Non-pigmented ciliary epithelial cell (primary cell): ENCODE results near the gene SETD7.
"Not testable (repeated sequence)": the region's sequence is repeated elsewhere in the genome, so short reads cannot be mapped to it uniquely, and the experiment has no call there.

Source experiments
- DNase-seq: peaks from one replicate; pipeline ENCODE4 v3.0.0-alpha.2; 2010; ENCODE audit warnings: low read depth

The SETD7 gene

DNA sequence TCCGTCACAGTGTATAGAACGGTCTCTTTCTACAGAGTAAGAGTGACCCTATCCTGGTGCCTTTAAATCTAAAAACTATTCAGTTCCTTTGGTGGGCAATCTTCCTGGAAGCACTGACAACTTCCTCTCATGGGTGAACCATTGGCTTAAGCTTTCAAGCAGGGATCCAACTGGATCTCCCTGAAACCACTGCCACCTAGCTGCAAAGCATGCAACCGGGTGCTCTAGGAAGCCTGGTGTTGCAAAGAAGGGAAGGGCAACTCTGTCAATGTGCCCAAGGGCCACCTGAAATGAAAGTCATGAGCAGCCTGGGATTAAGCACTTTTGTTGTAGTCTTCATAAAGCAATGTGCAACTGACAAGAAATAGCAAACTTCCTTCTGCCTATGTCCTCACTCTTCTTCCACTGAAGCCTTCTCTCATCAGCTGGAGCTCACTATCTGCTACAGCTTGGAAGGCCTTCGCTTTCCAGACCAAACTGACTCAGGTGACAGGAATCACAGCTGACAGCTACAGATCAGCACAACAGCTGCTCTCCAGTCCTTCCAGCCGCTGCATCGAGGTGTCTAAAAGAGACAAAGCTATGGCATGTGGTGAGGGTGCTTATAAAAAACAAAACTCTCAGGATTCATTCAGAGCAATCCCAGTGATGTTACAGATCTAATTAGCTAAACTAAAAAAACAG lies 46.1 kb downstream of the SETD7 start:
- DNase-seq, result no peak

DNA sequence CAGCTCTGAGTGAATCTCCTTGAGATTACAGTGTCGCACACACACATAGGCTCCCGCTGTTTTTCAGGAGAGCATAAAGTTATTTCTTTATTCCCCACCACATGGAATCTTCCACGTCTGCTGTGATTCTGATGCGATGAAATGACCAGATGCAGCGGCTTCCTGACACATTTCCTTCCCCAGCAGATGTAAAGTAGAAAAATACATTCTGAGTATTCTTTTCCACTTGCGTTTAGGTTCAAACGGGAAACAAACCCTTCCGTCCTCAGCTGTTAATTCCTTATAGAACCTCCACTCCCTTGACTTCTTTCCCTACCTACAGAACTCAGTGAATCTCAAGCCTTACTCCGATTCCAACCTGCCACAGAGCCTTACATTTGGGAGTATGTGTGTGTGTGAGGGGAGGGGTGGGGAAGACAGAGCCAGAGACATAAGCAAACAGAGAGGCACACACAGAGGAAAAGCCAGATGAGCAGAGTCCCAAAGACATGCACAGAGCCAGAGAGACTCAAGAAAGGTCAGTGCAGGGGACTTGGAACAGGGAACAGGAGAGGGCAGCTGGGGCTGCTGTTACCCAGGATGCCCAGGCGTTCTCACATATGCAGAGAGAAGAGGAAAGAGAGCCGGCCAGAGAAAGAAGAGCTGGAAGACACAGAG lies 47.3 kb downstream of the SETD7 start:
- DNase-seq, result no peak

DNA sequence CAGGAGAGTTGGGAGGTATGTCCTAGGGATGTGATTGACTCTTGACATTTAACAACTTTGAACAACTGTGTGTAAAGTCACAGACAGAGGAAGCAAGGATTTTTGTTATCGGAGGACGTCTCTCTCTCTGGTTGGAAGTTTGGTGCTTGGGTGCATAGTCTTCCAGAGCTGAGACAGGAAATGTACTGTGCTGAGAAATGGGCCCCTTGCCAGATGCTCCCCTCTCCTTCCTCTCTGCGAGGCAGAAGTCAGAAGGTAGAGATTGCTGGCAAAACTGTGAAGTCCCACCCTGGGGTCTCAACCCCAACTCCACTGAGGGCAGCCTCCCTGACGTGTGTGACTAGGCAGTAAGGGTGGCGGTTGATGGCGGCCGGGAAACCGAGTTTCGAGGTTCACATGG lies 49.2 kb downstream of the SETD7 start:
- no peak for DNase-seq

DNA sequence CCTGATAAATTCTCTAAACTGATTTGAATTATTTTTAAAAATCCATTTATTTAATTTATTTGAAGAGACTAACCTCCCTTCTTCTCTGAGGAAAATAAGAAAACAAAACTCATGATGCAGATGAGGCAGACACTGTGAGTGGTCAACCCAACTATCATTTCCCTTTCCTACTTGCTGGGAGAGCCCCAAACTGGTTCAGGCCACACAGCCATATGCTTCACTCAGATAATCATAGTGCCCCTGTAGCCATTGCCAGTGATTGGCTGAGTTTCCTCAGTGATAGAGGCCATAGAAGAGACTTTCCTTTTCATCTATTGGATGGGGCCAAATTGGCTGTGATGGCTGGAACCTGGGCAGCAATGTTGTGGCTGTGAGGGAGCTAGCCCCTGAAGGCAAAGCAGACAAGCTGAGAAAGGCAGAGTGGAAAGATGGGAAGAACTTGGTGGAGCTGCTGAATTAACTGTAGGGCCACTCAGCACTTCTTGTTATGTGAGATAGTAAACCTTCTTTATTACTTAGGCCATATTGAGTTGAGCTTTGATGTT lies 52.3 kb downstream of the SETD7 start:
- DNase-seq, result no peak

DNA sequence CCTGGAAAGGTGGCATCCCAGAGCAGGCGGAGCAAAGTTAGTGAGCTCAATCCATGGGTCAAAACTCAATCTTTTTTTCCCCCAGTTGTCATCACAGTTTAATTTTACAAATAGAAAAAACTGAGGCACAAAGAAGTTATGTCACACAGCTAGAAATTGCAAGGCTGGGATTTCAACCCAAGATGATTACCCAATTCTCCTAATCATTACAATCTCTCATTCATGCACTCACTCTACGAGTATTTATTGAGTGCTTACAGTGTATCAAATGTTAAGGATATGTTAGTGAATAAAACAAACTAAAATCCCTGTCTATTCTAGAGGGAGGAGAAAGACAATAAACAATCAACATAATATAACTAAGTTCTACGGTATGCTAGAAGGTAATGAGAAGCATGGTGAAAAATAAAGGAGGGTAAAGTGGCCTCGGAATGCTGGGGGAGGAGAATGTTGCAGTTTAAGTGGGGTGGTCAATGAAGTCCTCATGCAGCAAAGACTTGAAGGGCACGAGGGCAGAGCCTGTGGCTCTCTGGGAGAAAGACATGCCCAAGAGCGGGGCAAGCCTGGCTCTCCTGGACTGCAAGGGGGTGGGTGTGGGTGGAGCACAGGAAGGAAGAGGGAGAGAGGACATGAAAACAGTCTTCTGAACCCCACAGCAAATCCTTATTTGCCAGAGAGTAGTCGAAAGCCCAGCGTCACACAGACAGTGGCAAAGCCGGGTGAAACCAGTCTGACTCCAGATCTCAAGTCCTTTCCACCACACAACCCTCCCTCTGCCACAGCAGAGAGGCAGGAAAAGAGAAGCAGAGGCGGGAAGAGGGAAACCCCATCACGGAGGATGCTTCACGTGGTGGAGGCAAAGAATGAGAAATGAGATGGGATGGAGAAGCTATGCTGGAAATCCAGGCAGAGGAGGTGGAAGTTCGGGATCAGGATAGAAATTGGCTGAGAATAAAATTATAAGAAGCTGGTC lies 53.8 kb downstream of the SETD7 start:
- DNase-seq, result no peak

DNA sequence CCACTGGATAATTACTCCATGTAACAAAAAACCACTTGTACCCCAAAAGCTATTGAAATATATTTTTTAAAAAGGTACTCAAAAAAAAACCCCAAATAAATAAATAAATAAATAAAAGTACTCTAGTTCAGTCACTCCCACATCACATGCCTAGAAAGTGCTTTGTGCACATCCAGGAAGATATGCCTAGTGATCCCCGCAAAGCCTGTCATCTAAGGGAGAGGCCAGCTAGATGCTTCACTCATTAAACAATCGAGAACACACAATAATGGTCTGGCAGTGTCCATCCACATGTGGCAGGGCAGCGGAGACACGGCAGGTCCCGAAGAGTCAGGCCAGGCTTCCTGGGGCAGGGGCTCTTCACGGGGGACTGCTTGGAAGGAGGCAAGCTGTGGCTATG lies 54.5 kb downstream of the SETD7 start:
- no peak for DNase-seq

DNA sequence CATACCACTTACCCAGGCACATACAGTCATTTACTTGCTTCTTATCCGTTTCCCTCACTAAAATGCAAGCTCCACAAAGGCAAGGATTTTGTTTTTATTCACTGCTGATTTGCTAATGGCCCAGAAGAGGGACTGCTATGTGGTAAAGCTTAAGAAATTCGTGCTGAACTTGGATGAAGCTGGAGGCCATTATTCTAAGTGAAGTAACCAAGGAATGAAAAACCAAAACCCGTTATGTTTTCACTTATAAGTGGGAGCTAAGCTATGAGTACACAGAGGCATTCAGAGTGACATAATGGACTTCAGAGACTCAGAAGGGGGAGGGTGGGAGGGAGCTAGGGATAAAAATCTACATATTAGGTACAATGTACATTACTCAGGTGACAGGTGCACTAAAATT lies 54.9 kb downstream of the SETD7 start:
- DNase-seq, result no peak

DNA sequence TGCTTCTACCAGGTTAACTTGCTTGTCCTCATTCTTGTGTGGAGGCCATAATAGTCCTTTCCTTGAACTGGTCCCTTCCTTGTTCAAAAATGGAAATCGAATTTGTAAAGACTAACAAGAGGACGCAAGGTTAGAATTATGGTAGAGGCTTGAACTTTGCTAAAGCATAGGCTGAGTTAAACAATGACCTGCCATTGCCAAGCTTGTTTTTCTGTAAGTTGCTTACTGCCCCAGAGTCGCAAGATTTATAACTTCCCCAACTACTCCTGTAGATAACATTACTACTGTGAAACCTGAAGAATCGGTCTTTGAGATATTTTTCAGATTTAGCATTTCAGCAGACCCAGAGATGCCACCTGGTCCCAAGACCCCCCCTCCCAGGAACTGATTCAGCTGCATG lies 56.8 kb downstream of the SETD7 start:
- DNase-seq, result no peak

DNA sequence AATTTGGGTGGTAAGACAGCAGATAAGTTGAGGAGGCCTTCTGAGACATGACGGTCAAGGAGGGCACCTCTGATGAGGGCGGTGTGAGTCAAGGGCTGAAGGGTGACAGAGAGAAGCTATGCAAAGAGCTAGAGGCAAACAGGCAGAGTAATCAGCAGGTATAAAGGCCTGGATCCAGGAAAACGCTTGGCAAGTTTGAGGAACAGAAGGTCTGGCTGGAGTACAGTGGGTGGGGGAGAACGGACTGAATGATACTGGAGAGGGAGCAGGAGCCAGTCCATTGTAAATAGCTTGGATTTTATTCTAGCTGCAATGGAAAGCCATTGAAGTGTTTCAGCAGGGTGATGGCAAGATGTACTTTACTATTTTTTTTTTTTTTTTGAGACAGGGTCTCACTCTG lies 62.8 kb downstream of the SETD7 start:
- no peak for DNase-seq

DNA sequence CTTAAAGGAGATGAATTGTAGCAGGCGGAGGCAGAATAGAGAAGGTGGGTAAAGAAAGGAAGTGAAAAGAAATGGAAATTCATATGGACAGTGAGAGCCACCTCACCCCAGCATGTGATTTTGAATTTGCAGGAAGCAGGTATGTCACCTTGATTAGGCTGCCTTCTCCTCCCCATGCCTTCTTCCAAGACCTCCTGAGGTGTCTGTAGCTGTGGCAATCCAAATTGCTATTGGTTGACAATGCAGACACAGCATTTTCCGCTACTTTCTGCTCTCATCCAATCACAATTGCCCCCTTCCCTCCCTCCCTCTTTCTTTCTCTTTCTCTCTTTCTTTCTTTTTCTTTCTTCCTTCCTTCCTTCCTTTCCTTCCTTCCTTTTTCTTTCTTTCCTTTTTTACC lies 63.6 kb downstream of the SETD7 start:
- DNase-seq, result no peak

DNA sequence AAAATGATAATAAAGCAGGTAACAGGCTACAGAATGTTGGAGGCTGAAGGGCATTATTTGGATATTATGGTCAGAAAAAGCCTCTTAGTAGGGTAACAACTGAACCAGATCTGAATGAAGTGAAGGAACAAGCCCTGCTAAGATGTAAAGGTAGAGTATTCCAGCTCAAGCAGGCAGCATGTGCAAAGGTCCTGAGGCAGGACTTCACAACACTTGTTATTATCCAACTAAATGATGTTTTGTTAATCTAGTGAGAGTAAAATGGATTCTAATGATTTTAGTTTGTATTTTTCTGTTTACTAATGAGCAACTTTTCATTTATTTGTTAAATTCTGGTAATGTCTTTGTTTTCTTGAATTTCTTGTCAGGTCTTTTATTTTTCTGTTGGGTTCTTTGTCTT lies 66.4 kb downstream of the SETD7 start:
- DNase-seq, result no peak

DNA sequence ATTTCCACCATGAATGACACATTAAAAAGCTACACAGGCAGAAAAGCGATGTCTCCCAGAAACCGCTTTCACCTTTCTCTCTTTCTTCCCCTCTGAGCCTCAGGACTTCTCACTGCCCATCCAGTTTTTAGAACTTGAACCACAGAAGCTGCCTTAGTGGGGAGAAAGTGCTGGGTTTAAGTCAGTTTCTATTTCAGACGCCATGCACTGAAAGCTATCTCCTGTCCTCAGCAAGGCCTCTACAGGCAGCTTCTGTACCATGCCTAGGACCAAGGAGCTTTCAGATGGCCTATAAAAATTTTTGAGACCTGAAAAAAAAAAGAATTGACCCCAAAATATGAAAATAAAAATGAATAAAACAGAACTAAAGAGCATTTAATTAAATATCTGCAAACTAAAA lies 67.6 kb downstream of the SETD7 start:
- no peak for DNase-seq

DNA sequence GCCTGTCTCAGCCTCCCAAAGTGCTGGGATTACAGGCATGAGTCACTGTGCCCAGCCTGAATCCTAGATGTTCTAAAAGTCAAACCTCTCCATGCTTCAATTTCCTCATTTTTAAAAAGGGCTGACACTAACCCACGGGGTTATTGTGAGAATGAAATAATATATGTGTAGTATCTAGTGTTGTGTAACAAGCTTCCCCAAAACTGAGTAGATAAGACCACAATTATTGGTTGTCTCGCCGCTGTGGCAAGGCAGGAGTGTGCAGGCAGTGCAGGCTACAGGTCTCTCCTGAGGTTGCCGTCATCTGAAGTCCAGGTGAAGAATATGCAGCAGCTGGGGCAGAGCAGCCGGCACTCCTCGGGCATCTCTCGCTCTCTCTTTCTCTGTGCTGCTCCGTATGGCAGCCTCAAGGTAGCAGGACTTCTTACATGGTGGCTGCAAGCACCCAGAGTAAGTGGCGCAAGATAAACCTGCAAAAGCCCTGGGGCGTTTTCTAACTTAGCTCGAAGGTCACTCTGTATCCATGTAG lies 71.2 kb downstream of the SETD7 start:
- DNase-seq, result no peak

DNA sequence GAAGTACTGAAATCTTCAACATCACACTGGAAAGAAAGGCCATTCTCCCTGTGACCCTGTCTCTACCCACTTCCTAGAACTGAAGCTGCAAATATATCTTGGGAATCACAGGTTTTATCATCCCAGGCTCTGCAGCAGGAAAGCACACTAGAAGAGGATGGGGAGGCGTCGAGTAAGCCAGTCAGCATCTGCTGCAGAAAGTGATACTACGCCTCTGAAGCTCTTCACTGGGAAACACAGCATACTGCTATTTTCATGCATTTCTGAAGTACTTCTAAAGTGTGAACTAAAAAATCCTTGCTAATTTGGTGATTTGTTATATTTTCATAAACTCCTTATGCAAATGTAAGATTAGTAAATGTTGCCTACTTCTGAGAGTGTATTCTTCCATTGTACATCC lies 73.0 kb downstream of the SETD7 start:
- DNase-seq, result no peak

DNA sequence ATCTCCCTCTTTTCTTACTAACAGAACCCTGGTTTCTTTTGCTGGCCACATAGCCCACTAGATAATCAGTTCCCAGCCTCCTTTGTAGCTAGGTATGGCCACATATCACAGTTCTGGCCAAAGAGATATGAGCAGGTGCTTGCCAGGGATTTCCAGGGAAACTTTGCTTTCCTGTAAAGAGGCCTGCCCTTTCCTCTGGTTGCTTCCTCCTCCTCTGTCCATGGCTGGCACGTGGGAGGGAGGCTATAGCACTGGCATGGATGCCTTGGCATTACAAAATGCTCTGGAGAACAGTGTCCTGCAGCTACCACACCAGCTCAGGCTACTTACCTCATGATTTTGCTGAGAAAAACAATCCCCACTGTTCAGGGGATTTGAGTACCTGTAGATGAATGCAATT lies 74.6 kb downstream of the SETD7 start:
- DNase-seq, result no peak

DNA sequence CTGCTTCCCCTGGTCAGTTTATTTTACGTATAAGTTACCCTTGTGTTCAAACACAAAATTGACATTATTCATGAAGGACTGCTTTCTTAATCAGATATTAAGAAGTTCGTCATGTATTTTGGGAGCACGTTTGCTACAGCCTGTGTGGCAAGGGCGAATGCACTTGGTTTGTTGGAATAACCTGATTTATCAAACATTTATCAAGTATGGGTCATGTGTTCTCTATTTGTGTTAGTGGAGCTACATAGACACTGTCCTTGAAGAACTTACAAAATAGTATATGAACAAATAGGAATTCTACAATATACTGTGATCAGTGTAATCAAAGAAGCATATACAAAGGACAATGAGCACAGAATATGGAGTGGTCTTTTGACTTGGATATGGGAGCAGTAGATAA lies 79.7 kb downstream of the SETD7 start:
- no peak for DNase-seq

DNA sequence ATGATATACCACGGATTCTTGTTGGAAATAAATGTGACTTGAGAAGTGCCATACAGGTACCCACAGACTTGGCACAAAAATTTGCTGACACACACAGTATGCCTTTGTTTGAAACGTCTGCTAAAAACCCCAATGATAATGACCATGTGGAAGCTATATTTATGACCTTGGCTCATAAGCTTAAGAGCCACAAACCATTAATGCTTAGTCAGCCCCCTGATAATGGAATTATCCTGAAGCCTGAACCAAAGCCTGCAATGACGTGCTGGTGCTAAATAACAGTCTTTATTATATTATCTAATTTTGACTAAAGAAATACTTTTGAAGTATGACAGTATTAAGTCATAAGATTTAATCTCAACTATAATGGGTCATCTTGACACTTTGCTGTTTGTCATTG lies 83.2 kb downstream of the SETD7 start:
- DNase-seq, result no peak

DNA sequence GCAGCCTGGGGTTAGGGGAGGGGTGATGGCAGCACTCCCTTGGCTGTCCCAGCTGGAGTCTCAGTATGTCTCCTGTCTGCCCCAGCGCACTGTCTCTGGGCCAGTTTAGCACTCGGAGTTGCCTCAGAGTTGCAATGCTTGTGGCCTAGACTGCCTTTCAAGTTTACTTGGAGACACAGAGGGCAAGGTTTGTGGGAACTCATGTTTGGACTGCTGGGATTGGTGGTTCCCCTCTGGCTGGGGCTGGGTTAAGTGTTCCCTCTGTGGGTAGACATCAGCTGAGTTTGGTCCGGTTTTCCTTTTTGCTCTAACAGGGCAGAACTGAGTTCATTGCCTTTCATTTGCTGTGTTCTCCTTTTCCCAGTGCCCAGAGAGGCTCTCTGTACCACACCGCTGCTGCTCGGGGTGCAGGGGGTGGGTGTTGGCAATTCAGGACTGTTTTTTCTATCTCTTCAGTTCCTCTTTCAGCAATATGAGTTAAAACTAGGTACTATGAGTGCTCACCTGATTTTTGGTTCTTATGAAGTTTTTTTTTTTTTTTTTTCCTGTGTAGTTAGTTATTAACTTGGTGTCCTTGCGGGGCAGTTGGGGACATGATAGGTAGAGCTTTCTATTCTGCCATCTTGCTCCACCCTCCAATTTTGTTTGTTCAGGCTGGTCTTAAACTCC lies 84.9 kb downstream of the SETD7 start:
- DNase-seq, result no peak

DNA sequence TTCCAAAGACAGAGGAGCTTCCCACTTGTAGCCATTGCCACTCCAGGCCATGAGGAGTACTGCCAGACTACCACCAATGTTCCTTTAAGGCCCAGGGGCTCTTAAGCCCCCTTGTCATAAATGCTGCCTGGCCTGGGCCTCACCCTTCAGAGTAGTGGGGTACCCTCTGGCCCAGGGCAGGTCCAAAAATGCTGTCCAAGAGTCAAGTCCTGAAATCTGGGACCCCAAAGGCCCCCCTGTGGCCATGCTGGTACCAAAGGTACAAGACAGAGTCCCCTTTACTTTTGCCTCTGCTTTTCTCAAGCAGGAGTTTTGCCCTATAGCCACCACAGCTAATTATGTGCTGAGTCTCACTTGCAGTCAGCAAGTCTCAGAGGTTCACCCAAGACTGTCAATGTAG lies 85.7 kb downstream of the SETD7 start:
- DNase-seq, result no peak

DNA sequence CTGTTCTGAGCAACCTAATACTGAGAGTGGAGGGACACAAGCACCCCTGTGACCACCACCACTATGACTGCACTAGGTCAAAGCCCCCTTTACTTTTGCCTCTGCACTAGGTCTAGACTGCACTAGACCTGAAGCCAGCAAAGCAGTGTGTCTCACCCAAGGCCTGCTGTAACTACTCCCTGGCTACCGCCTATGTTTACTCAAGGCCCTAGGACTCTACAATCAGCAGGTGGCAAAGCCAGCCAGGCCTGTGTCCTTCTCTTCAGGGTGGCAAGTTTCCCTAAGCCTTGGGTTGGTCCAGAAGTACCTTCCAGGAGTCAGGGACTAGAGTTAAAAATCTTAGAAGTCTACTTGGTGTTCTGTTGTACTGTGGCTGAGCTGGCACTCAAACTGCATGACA lies 86.2 kb downstream of the SETD7 start:
- no peak for DNase-seq

DNA sequence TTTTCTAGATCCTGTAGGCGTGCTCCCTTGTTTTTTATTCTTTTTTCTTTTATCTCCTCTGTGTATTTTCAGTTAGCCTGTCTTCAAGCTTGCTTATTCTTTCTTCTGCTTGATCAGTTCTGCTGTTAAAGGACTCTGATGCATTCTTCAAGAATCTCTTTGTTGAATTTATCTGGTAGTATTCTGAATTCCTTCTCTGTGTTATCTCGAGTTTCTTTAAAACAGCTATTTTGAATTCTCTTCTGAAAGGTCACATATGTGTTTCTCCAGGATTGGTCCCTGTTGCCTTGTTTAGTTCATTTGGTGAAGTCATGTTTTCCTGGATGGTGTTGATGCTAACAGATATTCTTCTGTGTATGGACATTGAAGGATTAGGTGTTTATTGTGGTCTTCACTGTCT lies 86.8 kb downstream of the SETD7 start:
- no peak for DNase-seq

DNA sequence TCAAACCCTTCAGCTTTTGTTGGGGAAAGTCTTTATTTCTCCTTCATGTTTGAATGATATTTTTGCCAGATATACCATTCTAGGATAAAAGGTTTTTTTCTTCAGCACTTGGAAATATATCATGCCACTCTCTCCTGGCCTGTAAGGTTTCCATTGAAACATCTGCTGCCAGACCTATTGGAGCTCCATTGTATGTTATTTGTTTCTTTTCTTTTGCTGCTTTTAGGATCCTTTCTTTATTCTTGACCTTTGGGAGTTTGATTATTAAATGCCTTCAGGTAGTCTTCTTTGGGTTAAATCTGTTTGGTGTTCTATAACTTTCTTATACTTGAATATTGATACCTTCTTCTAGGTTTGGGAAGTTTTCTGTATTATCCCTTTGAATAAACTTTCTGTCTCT lies 87.3 kb downstream of the SETD7 start:
- DNase-seq, result not testable (repeated sequence)
